Activated CD4-positive, alpha-beta T cell treated with anti-CD3 and anti-CD28 coated beads for 24 hours (primary cell): ENCODE results near the gene TTC38.
"Not testable (repeated sequence)": the region's sequence is repeated elsewhere in the genome, so short reads cannot be mapped to it uniquely, and the experiment has no call there.

Experiments used
- DNase-seq, 2 donors: peaks; one replicate each; pipeline ENCODE4 v3.0.0-alpha.2; 2020; ENCODE audit warnings: low read depth in 2 of 2

TTC38 gene

DNA sequence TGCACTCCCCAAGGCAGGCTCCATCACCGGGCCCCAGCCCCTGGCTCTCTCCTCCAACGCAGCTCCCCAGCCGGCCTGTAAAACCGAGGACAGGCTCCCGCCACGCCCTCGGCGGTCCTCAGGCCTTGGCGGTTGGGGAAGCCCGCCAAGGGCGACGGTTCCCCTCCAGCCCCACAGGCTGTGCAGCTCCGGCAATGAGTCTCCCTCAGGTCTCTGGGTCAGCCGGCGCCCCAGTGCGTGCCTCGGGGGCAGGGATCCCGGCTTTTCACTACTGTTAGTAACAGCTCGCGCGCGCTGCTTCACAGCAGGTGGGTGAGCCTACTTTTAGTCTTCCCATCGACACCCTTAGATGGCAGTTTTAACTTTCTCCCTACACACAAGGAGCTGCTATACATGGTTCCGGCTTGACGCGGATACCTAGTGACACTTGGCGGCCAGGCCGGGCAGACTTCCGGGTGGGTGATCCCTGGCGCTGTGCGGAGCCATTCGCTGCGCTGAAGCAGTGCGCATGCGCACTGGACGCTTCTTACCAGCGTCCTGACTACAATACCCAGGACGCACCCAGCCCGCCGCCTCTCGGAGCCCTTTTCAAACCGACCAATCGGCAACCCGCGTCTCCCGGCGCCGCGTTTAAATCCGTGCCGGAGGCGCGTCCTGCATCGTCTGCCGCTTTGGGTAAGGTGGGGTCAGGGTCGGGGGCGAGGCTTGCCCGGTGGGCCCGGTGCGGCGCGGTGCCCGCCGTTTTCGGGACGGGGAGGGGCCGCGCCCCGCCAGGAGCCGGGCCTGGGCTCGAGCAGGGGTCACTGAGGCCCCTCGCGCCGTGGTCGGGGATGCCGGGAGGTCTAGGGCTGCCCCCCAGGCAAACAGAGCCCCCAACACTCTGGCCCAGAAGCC is 28.7 kb downstream of the TTC38 start, which contains the start of gene GTSE1:
Gene GTSE1, plus strand, starts transcription at position 614 of the 894 bp plus-strand sequence. CDS start 531 bp downstream, outside the sequence.
- peak; percentile 92 to 94 for DNase-seq

- DNase-seq: no peak
Observed at GRCh38 chr22:46297151-46297812, 29.5 kb downstream of the TTC38 start.

GRCh38 chr22:46299101-46299500 is 31.3 kb downstream of the TTC38 start:
- no peak for DNase-seq

- no peak for DNase-seq
Observed at GRCh38 chr22:46300491-46300890, 32.7 kb downstream of the TTC38 start.

DNA sequence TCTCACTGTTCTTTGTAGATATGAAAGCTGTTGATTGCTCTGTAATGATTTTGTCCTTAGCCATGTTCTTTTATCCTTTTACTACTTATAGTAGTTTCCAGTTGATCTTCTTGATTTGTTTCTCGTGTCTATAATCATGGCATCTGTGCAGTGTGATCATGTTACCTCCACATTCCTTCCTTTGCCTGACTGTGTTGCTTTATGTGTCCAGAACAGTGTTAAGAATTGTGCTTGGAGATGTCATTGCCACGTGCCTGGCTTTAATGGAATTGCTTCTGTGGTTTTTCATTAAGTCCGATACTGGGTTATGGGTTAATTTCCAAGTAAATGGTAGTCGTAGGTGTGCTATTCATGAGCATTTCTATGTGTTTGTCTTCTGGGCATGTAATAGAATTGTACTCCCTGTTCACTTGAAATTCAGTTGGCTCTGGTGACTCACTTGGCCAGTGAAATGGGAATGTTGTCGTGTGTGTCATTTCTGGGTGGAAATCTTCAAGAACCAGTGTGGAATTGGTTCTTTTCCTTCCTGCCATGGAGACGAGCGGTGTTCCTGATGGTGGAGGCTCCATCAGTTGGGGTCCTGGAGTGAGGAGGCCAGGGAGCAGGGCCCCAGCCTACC is 35.6 kb downstream of the TTC38 start:
- no peak for DNase-seq

DNA sequence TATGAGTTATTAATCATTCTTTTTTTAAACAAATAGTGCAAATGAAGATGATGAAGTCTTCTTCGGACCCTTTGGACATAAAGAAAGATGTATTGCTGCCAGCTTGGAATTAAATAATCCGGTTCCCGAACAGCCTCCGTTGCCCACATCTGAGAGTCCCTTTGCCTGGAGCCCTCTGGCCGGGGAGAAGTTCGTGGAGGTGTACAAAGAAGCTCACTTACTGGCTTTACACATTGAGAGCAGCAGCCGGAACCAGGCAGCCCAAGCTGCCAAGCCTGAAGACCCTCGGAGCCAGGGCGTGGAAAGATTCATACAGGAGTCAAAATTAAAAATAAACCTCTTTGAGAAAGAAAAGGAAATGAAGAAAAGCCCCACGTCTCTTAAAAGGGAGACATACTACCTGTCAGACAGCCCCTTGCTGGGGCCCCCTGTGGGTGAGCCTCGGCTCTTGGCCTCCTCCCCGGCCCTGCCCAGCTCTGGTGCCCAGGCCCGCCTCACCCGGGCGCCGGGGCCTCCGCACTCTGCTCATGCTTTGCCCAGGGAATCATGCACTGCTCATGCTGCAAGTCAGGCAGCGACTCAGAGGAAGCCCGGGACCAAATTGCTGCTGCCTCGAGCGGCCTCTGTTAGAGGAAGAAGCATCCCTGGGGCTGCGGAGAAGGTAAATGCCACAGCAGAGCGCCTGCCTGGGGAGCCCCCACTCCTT is 40.6 kb downstream of the TTC38 start:
- no peak for DNase-seq

- no peak for DNase-seq
Observed at GRCh38 chr22:46309526-46310085, 41.8 kb downstream of the TTC38 start.

- no peak for DNase-seq
Observed at GRCh38 chr22:46312056-46312455, 44.2 kb downstream of the TTC38 start.

DNA sequence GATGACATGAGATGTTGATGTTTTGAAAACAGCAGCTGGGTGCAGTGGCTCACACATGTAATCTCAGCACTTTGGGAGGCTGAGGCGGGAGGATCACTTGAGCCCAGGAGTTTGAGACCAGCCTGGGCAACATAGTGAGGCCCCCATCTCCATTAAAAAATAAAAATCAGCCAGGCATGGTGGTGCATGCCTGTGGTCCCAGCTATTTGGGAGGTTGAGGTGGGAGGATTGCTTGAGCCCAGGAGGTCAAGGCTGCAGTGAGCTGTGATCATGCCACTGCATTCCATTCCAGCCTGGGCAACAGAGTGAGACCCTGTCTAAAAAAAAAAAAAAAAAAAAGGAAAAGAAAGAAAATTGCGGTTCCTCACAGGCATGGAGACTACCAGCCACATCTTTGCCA is 45.0 kb downstream of the TTC38 start:
- not testable (repeated sequence) for DNase-seq

DNA sequence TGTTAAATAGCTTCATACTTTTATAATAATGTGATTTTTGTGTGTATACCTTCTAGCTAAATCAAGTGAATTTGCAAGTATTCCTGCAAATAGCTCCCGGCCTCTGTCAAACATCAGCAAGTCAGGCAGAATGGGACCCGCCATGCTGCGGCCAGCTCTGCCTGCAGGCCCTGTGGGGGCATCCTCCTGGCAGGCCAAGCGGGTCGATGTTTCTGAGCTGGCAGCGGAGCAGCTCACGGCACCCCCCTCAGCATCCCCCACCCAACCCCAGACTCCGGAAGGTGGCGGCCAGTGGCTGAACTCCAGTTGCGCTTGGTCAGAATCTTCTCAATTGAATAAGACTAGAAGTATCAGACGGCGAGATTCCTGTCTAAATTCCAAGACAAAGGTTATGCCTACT is 48.2 kb downstream of the TTC38 start:
- no peak for DNase-seq

- no peak for DNase-seq
Observed at GRCh38 chr22:46317646-46318045, 49.8 kb downstream of the TTC38 start.

DNA sequence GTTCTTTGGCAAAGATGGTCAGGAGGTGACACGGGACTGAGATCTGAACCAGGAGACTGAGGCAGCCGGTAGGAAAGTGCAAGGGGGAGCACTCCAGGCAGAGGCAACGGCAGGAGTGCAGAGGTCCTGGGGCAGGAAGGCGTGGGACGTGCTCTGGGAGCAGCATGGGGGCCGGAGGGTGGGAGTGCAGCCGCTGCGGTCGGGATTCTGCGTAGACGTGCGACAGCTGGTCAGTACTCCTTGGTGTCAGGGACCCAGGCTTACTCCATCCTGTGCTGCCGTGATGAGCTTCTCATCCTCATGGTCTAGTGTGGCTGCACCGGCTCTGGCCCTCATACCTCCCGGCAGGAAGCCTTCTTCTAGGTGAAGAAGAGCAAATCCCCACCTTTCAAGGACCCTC is 50.8 kb downstream of the TTC38 start:
- DNase-seq: no peak

DNA sequence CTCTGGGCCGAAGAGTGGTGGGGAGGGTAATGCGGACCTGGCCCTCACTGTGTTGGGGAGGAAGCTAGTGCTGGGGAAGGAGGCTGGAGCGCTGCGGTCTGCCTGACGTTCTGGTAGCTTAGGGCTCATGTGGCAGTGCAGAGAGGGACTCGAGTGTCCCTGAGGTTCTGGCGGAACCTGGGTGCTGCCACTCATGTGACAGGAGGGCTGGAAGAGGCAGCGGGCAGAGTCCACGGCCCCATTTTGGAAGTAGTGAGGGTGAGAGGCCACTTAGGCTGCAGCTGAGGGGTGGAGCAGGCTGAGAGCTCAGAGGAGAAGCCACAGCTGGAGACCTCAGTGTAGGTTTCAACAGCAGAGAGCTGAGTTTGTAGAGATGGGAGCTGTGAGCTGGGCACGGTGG is 51.5 kb downstream of the TTC38 start:
- DNase-seq: no peak

GRCh38 chr22:46320166-46320710 is 52.4 kb downstream of the TTC38 start:
- DNase-seq: no peak

GRCh38 chr22:46320716-46321386 is 53.0 kb downstream of the TTC38 start:
- DNase-seq: no peak

- DNase-seq: no peak
Observed at GRCh38 chr22:46322711-46323110, 54.9 kb downstream of the TTC38 start.

GRCh38 chr22:46323162-46323561 is 55.4 kb downstream of the TTC38 start:
- DNase-seq: no peak

DNA sequence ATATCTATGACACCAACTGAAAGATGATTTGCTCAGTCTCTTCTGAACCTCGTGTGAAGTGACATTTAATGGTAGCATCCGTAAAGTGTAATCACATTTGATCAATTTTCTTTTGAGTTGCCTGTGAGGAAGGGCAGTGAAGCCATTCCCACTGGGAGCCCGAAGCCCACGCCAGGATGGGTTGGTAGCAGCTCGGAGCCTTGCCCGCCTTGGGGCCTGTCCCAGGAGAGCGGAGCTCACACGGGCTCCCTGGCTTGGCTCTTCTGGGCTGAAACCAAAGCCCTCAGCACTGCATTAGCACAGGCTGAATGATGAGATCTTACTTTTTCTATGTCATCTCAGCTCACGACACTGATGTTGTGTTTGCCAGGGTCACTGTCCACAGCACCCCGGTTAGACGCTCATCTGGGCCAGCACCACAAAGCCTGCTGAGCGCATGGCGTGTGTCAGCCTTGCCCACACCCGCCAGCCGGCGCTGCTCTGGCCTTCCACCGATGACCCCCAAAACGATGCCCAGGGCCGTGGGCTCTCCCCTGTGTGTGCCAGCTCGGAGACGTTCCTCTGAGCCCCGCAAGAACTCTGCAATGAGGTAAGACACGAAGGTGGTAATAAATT is 58.4 kb downstream of the TTC38 start:
- DNase-seq: no peak

- DNase-seq: no peak
Observed at GRCh38 chr22:46327691-46328465, 60.1 kb downstream of the TTC38 start.

- DNase-seq: no peak
Observed at GRCh38 chr22:46328797-46329196, 61.0 kb downstream of the TTC38 start.
